Measurements from ENCODE around the gene NUP43.
"Not testable (repeated sequence)": the region's sequence is repeated elsewhere in the genome, so short reads cannot be mapped to it uniquely, and the experiment has no call there.

Gene NUP43, protein sequence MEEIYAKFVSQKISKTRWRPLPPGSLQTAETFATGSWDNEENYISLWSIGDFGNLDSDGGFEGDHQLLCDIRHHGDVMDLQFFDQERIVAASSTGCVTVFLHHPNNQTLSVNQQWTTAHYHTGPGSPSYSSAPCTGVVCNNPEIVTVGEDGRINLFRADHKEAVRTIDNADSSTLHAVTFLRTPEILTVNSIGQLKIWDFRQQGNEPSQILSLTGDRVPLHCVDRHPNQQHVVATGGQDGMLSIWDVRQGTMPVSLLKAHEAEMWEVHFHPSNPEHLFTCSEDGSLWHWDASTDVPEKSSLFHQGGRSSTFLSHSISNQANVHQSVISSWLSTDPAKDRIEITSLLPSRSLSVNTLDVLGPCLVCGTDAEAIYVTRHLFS

DNA sequence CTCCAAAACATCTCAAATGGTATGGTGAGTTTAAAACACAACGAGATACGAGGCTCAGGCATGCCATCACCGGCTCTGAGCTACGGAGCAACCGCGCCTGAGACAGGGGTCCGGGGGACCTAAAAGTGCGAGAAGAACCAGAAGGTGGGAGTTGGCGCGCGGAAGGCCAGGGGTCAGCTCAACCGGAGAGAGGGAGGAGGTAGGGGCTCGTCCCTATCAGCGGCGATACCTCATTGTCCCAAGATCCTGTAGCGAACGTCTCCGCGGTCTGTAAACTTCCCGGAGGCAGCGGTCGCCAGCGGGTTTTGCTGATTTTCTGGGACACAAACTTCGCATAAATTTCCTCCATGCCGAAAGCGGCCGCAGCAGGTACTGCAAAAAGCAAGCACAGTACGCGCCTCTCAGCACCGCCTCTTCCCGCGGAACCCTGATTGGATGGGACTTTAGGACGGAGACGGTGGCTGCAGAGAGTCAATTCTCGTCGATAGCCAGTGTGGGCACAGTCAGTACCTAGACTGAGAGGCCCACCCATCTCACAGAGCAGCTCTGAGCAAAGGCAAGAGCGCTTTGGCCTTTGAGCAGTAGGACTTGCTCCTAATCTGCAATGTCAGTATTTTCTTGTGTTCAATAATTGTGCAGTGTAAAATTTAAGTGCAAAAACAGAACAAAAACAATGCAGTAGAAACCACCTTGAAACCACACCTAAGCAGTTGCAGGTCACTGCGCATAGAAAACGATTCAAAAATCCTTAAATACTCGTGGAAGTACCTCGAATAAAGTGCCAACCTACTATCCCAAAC, at the start of gene NUP43:
NUP43 (minus strand) TSS at position 383 of the 800 bp plus-strand sequence; CDS start at position 349, 34 bp downstream.
- DNase-seq = peak; percentile 84

DNA sequence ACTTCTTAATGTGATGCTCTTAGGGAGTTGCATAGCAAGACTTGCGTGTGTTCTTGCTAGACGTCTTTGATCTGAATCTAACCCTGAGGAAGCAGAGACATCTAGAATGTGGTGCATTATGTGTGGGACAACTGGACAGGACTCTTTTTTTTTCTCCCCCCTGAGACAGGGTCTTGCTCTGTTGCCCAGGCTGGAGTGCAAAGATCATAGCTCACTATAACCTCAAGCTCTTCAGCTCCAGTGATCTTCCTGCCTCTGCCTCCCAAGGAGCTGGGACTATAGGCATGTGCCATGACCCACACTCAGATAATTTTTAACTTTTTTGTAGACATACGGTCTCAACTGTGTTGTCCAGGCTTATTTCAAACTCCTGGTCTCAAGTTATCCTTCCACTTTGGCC, 37.2 kb upstream of the NUP43 start:
- no peak for DNase-seq

DNA sequence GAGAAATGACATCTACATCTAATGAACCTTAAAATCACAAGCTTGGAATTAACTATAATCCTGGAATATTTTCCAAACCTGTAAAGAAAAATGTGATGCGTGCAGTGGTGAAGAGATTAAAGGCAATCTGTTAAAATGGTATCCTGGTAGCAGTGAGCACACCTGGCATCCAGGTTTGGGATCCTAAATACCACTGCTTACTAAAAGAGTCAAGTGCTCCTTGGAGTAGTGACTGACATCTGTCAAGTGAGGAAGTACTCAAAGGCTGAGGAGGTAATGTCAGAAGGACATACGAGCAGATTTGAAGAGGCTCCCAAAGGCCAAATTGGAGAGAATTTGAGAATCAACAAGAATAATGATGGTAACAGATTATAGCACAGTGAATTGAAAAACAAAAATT, 36.0 kb upstream of the NUP43 start:
- DNase-seq = no peak

DNA sequence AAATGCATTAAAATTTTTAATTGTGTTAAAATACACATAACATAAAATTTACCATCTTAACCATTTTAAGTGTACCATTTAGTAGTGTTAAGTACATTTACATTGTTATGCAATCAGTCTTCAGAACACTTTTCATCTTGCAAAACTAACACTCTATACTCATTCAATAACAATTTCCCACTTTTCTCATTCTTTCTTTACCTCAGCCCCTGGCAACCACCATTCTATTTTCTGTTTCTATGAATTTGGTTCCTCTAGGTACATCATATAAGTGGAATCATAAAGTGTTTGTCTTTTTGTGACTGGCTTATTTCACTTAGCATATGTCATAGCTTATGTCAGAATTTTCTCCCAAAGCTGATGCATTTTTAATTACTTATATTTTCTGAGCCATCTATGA, 35.4 kb upstream of the NUP43 start:
- DNase-seq = no peak

DNA sequence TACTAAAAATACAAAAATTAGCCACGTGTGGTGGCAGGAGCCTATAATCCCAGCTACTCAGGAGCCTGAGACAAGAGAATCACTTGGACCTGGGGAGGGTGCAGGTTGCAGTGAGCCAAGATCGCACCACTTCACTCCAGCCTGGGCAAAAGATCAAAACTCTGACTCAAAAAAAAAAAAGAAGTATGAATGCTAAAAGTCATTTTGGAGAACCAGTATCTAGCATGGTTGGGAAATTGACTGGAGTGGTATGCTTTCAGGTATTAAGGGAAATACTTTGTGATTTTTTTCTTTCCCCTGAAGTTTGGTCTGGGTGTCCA, 33.3 kb upstream of the NUP43 start:
- DNase-seq = no peak

DNA sequence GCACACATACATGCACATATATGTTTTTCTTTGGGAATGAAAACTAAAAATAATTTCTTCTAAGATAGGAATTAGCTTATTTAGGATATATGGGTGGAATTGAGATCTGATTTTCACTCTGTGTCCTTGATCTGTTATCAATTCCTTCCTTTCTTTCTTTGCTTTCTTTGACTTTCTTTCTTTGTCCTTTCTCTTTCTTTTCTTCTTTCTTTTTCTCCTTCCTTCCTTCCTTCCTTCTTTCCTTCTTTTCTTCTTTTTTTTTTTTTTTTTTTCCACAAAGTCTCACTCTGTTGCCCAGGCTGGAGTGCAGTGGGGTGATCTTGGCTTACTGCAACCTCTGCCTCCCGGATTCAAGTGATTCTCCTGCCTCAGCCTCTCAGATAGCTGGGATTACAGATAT, 31.3 kb upstream of the NUP43 start:
- no peak for DNase-seq

DNA sequence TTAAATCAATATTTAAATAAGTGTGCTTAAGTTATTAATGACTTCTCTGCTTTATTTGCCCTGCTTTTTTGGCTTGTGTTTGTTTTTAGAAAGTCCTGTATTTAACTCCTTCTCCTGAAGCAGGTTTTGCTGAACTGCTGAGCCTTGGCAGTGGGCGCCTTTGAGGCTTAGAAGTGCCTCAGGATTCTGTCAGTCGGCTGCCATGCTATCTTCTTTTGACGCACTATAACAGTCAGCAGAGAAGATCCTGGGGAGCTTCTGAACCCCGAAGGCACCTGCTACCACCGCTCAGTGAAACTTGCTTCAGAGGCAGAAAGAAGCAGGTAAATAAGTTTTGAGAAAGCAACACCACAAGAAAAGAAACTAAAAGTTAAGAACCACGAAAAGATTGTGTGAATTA, 25.6 kb upstream of the NUP43 start:
- DNase-seq = no peak

DNA sequence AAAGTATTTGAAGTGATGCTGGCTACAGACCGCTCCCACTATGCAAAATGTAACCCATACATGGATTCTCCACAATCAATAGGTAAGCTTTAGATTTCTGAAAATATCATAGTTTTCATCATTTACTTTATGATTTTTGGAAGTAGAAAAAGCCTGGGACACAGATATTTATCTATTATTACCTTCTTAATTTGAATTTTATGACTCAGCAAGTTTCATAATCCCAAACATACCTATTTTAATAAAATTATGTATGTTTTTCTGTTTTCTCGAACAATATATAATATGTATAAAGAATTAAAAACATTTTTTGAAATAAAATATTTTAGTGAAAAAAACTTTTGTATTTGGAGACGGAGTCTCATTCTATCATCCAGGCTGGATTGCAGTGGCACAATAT, 24.9 kb upstream of the NUP43 start:
- DNase-seq = no peak

DNA sequence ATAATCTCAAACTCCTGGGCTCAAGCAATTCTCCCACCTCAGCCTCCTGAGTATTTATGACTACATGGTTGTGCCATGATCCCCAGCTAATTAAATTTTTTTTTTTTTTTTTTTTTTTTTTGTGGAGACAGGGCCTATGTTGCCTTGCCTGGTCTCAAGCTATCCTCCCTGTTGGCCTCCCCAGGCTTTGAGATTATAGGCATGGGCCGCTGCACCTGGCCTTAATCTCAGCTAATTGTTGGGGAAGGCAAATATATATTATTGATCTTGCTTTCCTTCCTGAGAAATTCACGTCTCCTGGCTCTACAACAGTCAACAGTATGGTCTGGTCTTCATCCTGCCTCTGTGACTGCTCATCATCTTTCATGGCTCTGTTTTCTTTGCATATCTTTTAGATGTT, 23.3 kb upstream of the NUP43 start:
- no peak for DNase-seq

DNA sequence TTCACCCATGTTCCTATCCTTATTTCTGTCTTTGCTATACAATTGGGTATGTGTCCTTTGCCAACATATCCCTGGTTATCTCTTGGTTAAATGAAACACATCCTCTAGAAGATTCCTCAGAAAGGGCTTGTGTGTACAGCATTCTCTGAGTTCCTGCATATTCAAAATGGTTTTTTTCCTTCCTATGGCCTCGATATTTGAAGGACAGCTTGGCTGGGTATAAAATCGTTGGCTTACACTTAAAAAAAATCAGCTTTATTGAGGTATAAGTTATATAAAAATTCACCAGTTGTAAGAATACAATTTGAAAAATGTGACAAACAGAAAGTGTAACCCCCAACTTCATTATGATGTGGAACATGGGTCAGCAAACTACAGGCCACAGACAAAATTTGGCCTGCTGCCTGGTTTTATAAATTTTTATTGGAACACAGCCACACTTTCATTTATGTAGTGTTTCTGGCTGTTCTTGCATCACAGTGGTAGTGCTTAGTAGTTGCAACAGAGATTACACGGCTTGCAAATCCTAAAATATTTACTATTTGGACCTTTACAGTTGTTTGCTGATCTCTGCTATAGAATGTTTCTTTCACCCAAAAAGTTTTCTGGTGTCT, 19.9 kb upstream of the NUP43 start:
- peak; percentile 41 for DNase-seq

DNA sequence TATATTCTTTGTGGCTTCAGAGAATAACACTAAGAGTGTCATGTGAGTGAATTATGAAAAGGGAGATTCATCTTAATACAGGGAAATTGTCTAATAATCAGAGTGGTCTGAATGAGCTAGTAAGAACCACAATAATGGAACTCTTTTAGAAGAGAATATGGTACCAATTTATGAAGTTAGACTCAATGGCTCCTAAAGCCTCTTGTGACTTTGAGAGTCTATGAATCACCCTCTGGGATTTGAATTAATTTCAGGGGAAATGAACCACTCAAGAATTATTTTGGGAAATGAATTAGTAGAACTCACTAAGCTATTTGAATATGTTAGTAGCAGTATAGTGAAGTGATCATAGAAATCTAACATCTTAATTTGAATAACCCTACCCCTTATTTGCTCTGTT, 17.5 kb upstream of the NUP43 start:
- DNase-seq = no peak

DNA sequence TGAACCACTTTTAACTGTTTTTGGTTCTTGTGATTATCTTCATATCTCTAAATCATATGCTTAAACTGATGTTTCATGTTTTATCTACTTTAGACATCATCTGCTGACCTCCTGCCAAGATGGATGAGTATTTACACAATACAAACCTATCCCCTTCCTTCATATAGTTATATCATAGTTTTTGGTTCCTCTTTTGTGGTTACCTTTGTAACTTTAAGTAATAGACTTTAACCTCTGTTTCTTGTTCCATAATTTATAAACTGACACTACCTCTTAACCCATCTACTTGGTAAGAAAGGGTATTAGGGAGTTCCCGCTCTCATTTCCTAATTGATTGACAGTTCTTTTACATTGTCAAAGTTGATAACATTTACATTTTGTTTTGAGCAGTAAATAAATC, 15.1 kb upstream of the NUP43 start:
- peak; percentile 96 for DNase-seq

DNA sequence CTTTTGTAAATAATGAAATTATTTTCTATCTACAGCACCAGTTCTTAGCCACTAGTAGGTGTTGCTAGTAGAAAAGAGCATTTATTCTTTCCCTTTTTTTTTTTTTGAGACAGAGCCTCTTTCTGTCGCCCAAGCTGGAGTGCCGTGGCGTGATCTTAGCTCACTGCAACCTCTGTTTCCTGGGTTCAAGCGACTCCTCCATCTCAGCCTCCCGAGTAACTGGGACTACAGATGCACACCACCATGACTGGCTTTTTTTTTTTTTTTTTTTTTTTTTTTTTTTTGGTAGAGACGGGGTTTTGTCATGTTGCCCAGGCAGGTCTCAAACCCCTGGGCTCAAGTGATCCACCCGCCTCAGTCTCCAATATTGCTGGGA, 9.9 kb upstream of the NUP43 start:
- no peak for DNase-seq

DNA sequence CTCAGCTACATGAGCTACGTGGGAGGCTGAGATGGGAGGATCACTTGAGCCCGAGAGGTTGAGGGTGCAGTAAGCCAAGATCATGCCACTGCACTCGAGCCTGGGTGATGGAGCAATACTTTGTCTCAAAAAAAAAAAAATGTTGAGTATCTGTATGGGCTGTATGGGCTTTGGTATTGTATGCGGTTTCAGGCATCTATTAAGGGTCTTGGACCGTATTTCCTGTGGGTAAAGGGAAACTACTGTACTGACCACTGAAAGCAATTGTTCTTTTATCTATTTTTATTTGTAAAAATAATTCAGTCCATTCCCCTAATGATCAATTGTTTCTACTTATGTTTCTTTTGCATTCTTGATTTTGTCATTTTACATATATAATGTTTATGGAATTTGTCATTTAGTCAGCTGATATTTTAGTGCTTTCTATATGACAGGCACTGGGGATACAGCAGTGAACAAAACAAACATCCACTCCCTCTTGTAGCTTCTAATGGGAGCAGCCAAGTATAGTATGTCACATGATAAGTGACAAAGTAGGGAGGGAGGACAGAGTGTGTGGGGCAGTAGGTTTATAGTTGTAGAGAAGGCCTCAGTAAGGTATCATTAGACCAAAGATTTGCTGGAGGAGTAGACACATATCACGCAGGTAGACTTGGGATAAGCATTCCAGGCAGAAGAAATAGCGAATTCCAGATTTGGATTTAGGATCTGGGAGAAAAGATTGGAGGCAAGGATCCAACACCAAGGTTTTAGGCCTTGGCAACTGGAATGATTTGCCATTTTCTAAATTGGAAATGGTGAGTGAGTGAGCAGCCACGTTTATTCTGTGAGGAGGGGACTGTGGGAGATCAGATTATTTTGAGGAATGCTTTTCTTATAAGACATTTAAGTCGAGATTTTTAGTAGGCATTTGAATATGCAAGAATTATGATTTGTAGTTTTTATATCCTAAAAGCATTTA, 9.3 kb upstream of the NUP43 start:
- no peak for DNase-seq

DNA sequence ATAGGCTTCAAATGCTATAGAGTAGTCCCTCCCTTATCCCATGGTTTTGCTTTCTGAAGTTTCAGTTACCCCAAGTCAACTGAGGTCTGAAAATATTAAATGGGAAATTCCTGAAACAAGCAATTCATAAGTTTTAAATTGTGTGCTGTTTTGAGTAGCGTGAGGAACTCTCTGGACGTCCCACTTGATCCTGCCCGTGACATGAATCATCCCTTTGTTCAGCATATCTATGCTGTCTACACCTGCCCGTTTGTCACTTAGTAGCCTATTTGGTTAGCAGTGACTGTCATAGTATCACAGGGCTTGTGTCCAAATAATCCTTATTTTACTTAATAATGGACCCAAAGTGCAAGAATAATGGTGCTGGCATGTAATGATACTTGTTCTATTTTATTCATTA, 8.2 kb upstream of the NUP43 start:
- no peak for DNase-seq

DNA sequence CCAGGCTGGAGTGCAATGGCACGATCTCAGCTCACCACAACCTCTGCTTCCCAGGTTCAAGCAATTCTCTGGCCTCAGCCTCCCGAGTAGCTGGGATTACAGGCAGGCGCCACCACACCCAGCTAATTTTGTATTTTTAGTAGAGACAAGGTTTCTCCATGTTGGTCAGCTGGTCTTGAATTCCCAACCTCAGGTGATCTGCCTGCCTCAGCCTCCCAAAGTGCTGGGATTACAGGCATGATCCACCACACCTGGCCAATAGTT, 7.0 kb upstream of the NUP43 start:
- DNase-seq = not testable (repeated sequence)

DNA sequence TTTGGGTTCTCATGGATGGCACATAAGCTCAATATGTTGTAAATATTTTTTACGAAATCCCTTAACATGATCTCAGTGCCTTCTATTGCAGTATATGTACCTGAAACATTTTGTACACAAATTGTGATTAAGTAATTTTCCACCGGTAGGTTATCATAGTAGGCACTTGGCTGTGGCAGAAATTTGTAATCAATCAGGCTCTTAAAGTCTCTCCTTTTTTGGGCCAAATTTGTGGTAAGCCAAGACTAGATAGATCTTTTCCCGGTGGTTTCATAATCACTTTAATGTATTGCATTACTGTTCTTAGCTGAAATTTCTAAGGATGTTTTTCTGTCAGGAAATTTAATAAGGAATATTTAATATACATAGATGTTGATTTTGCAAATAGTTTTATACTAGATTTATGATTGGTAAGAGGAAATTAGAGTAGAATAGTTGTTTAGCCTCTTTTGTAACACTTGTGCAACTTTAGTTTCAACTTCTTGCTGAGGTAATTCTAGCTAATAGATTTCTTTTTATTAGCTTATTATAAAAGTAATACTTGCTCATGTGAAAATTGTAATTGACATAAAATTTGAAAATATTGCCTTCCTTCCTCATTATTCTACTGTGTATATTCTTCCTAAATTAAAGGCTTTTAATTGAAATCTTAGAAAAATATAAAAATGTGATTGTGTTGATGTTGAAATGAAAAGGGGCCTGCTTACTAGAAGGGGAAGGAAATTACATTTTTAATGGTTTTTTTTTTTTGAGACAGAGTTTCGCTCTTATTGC, 6.5 kb upstream of the NUP43 start:
- peak; percentile 77 for DNase-seq

DNA sequence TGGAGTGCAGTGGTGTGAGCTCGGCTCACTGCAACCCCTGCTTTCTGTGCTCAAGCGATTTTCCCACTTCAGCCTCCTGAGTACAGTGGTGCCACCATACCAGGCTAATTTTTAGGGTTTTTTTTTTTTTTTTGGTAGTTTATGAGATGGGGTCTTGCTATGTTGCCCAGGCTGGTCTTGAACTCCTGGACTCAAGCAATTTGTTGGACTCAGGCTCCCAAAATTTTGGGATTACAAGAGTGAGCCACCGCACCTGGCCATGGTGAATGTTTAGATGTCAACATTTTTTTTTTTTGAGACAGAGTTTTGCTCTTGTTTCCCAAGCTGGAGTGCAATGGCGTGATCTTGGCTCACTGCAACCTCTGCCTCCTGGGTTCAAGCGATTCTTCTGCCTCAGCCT, 5.6 kb upstream of the NUP43 start:
- DNase-seq = not testable (repeated sequence)

DNA sequence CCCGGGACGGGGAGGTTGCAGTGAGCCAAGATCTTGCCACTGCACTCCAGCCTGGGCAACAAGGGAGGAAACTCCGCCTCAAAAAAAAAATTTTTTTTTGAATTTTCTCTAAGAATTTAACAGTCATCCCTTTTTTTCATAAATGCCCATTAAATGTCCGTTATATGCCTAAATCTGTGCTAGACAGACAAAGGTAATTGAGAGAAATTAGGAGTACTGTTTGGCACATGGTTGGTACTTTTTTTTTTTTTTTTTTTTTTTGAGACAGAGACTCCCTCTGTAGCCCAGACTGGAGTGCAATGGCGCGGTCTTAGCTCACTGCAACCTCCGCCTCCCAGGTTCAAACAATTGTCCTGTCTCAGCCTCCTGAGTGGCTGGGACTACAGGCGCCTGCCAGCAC, 4.9 kb upstream of the NUP43 start:
- DNase-seq = no peak

DNA sequence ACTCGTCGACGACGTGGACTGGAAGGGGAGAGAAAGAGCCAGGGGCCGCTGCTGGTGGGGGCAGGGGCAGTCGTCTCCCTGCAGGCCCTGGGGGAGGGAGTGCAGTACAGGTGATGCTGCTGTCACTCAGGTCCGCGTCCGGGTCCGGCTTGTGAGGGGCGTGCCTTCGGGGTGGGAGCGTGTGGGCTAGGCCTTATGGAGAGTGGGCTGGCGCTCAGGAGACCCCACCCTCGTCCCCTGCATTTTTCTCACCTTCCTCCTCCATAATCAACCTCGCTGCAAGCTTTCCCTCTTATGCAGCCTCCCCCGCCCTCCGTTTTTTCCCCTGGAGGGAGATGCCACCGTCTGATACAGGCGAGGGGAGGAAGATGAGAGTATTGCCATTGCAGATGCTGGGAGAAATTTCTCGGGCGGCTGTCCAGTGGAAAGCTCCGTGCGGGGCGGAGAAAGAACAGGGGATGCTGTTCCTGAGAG, 3.8 kb upstream of the NUP43 start:
- DNase-seq = peak; percentile 34

DNA sequence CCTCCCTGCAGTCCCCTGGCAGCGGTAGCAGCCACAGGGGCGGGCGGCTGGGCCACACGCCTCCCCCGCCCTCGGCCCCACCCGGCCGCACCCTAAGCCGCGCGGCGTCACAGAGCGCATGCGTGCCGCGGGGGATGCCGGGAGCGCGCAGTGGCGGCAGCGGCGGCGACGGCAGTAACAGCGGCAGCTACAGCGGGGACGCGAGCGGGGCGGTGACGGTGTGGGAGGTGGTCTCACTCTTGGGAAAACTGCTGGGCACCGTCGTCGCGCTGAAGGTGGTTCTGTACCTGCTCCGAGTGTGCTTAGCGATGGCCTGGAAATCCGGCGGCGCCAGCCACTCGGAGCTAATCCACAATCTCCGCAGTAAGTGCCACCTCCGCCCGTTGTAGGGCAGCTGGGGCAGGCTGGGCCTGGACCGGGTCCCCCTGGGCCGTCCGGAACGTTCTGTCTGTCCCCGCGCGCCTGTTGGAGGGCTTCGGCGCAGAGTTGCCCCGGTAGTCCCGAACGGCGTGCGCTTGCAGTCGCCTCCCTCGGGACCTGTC, 3.3 kb upstream of the NUP43 start, which contains the start of gene PCMT1:
PCMT1 (plus strand) TSS at position 148 of the 542 bp plus-strand sequence; CDS start at position 309, 161 bp downstream.
- DNase-seq = peak; percentile 76

DNA sequence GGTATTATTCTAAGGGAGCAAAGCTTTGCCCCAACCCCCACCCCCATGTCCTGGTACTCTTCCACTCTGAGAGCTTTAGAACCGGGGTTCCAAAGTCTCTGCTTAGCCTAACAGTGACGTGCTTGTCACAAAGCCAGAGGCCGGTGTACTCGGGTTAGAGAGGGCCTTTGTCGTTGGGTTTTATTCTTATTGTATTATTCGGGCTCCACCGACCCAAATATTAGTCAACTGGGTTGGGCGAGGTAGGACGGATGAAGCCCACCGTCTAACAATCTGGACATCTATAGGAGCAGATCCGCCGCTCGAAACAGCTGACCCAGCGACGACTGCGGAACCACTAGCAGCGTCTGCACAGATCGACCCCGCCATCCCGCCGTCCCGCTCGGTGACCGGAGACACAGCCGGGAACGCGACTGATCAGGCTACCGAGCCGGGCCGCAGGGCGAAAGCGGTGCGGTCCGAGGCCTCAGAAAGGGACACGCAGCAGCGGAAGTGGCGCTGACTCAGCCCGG, 2.8 kb upstream of the NUP43 start:
- not testable (repeated sequence) for DNase-seq

All from GF-D8 (cell line).